Liver (tissue), 9 donors: ENCODE data around the gene SP140L. TPM values are rescaled to one million over a fixed set of nuclear protein-coding genes. Genes with fewer than 3 reads are reported as not detected.

Source experiments
- DNase-seq: peaks from one replicate; pipeline ENCODE4 v3.0.0-alpha.2; 2017; ENCODE audit warnings: low spot score
- H3K27ac ChIP-seq, 2 donors: one replicate each; pipeline ENCODE4 v1.7.0; 2013; ENCODE audit warnings: inconsistent platforms in 2 of 2, low read length in 2 of 2, control low read depth in 1 of 2, low read depth in 1 of 2, mild to moderate bottlenecking in 1 of 2
- H3K27me3 ChIP-seq, 4 donors: one replicate each; pipeline versions ENCODE4 v1.6.1 to v1.7.0; 2013; ENCODE audit warnings: low read length in 3 of 4, inconsistent platforms in 1 of 4, mild to moderate bottlenecking in 1 of 4, moderate library complexity in 1 of 4; ENCODE audit not compliant: control insufficient read depth in 4 of 4, insufficient read depth in 4 of 4
- H3K36me3 ChIP-seq, 4 donors: one replicate each; pipeline versions ENCODE4 v1.6.1 to v1.7.0; 2013; ENCODE audit warnings: low read length in 3 of 4, mild to moderate bottlenecking in 3 of 4, low read depth in 1 of 4, moderate library complexity in 1 of 4; ENCODE audit not compliant: control insufficient read depth in 4 of 4, insufficient read depth in 3 of 4
- H3K4me1 ChIP-seq, 4 donors: one replicate each; pipeline versions ENCODE4 v1.6.1 to v1.7.0; 2013; ENCODE audit warnings: low read length in 3 of 4, mild to moderate bottlenecking in 3 of 4, moderate library complexity in 1 of 4; ENCODE audit not compliant: control insufficient read depth in 4 of 4, insufficient read depth in 4 of 4
- H3K4me3 ChIP-seq, 3 donors: one replicate each; pipeline versions ENCODE4 v1.6.1 to v1.7.0; 2013; ENCODE audit warnings: low read length in 3 of 3, control low read depth in 1 of 3, low read depth in 1 of 3, mild to moderate bottlenecking in 1 of 3
- H3K9ac ChIP-seq, 2 donors: one replicate each; pipeline ENCODE4 v1.7.0; 2013; ENCODE audit warnings: low read length in 2 of 2, mild to moderate bottlenecking in 2 of 2, moderate library complexity in 2 of 2, control low read depth in 1 of 2, low read depth in 1 of 2
- H3K9me3 ChIP-seq, 4 donors: one replicate each; pipeline versions ENCODE4 v1.6.1 to v1.7.0; 2013; ENCODE audit warnings: low read length in 3 of 4; ENCODE audit not compliant: control insufficient read depth in 4 of 4
- ATF3 ChIP-seq: IDR thresholded peaks from 2 replicates; pipeline ENCODE4 v1.6.1; 2016; ENCODE audit warnings: antibody characterized with exemption
- CTCF ChIP-seq: fragments of 150-350 bp; IDR thresholded peaks from 2 replicates; pipeline ENCODE4 v1.5.1; 2017; ENCODE audit warnings: improper control_type of control experiment, low read depth, low read length; ENCODE audit not compliant: missing input control
- EGR1 ChIP-seq, 2 donors: IDR thresholded peaks; 2 replicates each; pipeline ENCODE4 v1.6.1; 2016 to 2018; ENCODE audit warnings: antibody characterized with exemption in 2 of 2, low read depth in 2 of 2
- FOXA1 ChIP-seq: IDR thresholded peaks from 2 replicates; pipeline ENCODE4 v1.6.1; 2016; ENCODE audit warnings: antibody characterized with exemption
- FOXA2 ChIP-seq: IDR thresholded peaks from 2 replicates; pipeline ENCODE4 v1.6.1; 2016; ENCODE audit warnings: antibody characterized with exemption
- GABPA ChIP-seq, 2 donors: IDR thresholded peaks in 1 of 2; conservative IDR thresholded peaks in 1 of 2; 2 replicates each; pipeline ENCODE4 v1.6.1; 2016; ENCODE audit warnings: antibody characterized with exemption in 2 of 2, mild to moderate bottlenecking in 1 of 2, moderate library complexity in 1 of 2
- HNF4A ChIP-seq, 2 donors: conservative IDR thresholded peaks; 2 replicates each; pipeline ENCODE4 v1.6.1; 2016; ENCODE audit warnings: antibody characterized with exemption in 2 of 2, mild to moderate bottlenecking in 2 of 2
- HNF4G ChIP-seq: IDR thresholded peaks from 2 replicates; pipeline ENCODE4 v1.6.1; 2016; ENCODE audit warnings: antibody characterized with exemption
- JUND ChIP-seq, 2 donors: IDR thresholded peaks; 2 replicates each; pipeline ENCODE4 v1.6.1; 2016; ENCODE audit warnings: antibody characterized with exemption in 2 of 2
- MAX ChIP-seq: IDR thresholded peaks from 2 replicates; pipeline ENCODE4 v1.6.1; 2016; ENCODE audit warnings: antibody characterized with exemption
- NR2F2 ChIP-seq: IDR thresholded peaks from 2 replicates; pipeline ENCODE4 v1.6.1; 2016; ENCODE audit warnings: antibody characterized with exemption
- RAD21 ChIP-seq, 2 donors: IDR thresholded peaks; 2 replicates each; pipeline ENCODE4 v1.6.1; 2016; ENCODE audit warnings: antibody characterized with exemption in 2 of 2, mild to moderate bottlenecking in 2 of 2
- REST ChIP-seq: IDR thresholded peaks from 2 replicates; pipeline ENCODE4 v1.6.1; 2016; ENCODE audit warnings: antibody characterized with exemption, mild to moderate bottlenecking
- RXRA ChIP-seq, 2 donors: IDR thresholded peaks; 2 replicates each; pipeline ENCODE4 v1.6.1; 2017 to 2018; ENCODE audit warnings: antibody characterized with exemption in 2 of 2, mild to moderate bottlenecking in 1 of 2
- SP1 ChIP-seq: IDR thresholded peaks from 2 replicates; pipeline ENCODE4 v1.6.1; 2018; ENCODE audit warnings: antibody characterized with exemption, mild to moderate bottlenecking
- TAF1 ChIP-seq: conservative IDR thresholded peaks from 2 replicates; pipeline ENCODE4 v1.6.1; 2016; ENCODE audit warnings: antibody characterized with exemption, mild to moderate bottlenecking
- YY1 ChIP-seq: IDR thresholded peaks from 2 replicates; pipeline ENCODE4 v1.6.1; 2016; ENCODE audit warnings: antibody characterized with exemption, mild to moderate bottlenecking
- ZBTB33 ChIP-seq: IDR thresholded peaks from 2 replicates; pipeline ENCODE4 v1.6.1; 2016; ENCODE audit warnings: antibody characterized with exemption
- WGBS: extraction: QIAGEN DNeasy Blood & Tissue Kit; methylation state at CpG from one replicate; pipeline ENCODE4 v1.1.7; 2013; 5-methylcytosine and 5-hydroxymethylcytosine counted together
- polyA plus RNA-seq, 2 donors: library from polyadenylated mRNA; stranded (reverse) in 1 of 2; unstranded in 1 of 2; fragments of 200-250 nt in 1 of 2; fragments of >200 nt in 1 of 2; fragmentation: Nextera tagmentation in 1 of 2; extraction: Ambion mirVana in 1 of 2; gene quantifications; one replicate each; pipeline versions ENCODE4 v1.2.1 to v1.2.3, GENCODE V29; 2013 to 2015
- total RNA-seq, 2 donors: library from RNA; depleted of rRNA; stranded (reverse); fragments of >200 nt; gene quantifications; one replicate each; pipeline ENCODE4 v1.2.3, GENCODE V29; 2014
- donor health status: healthy.
- donor health status: healthy.
- donor health status: healthy.
- donor health status: healthy.
- donor health status: healthy.

Gene SP140L
- total and polyA plus RNA-seq, 4 donors: 3.1 to 21.5 (median 6.6) TPM

GRCh38 chr2:230416061-230416721 is 89.2 kb downstream of the SP140L start, which contains the start of gene SP100:
SP100 (plus strand) TSS chr2:230416201; CDS start chr2:230416297, 96 bp downstream.
- no peaks in the 10 kb centered on the region for H3K27me3 ChIP-seq
- under 1% methylated on average over 12 of the region's 12 CpGs for WGBS
- H3K4me3 ChIP-seq: peak within 1 kb of the TSS; percentile 74 to 89 (median 88)
- H3K9me3 ChIP-seq: no peaks in the 10 kb centered on the region
- TF ChIP-seq HNF4A (conservative IDR thresholded peaks at IDR 0.05): peak in 1 of 2 donors; percentile 23
- no peak for TF ChIP-seq EGR1 (IDR thresholded peaks at IDR 0.05; ENCODE audit: low read depth in 2 of 2)
- no peak for TF ChIP-seq FOXA2
- TF ChIP-seq JUND (IDR thresholded peaks at IDR 0.05): peak in 1 of 2 donors; percentile 23
- TF ChIP-seq ZBTB33: peak; percentile 21
- no peak for TF ChIP-seq HNF4G
- peak; percentile 28 to 52 for TF ChIP-seq RXRA (IDR thresholded peaks at IDR 0.05)
- TF ChIP-seq FOXA1: no peak
- peak in 1 of 2 donors; percentile 18 for TF ChIP-seq RAD21 (IDR thresholded peaks at IDR 0.05)
- TF ChIP-seq REST: peak; percentile 72
- peak; percentile 88 for TF ChIP-seq YY1
- TF ChIP-seq GABPA (IDR thresholded peaks at IDR 0.05 in 1 of 2, conservative IDR thresholded peaks at IDR 0.05 in 1 of 2): peak in 1 of 2 donors; percentile 39
- TF ChIP-seq ATF3: no peak
- TF ChIP-seq TAF1: peak; percentile 56
- peak; percentile 31 for TF ChIP-seq SP1
- TF ChIP-seq NR2F2: peak; percentile 34
- peak; percentile 26 for TF ChIP-seq MAX
- TF ChIP-seq CTCF: no peak
- peak within 1 kb of the TSS; percentile 82 to 98 for H3K9ac ChIP-seq
- no peaks in the 10 kb centered on the region for H3K36me3 ChIP-seq
- DNase-seq: peak; percentile 76
- H3K4me1 ChIP-seq: peaks cover 4 to 36% (median 27%) of the 10 kb centered on the region in 4 donors
- peak within 1 kb of the TSS; percentile 95 to 97 for H3K27ac ChIP-seq
